GM12864 (cell line): ENCODE results near the gene RPS6KA5.

Experiments
- DNase-seq: peaks from one replicate; pipeline ENCODE4 v3.0.0-alpha.2; 2011; ENCODE audit warnings: low read depth
- H3K4me3 ChIP-seq: 2 replicates; pipeline ENCODE4 v1.5.1; 2011; ENCODE audit warnings: mild to moderate bottlenecking, low read depth, low read length, control low read depth
- CTCF ChIP-seq: IDR thresholded peaks from 2 replicates; pipeline ENCODE4 v1.5.1; 2011; ENCODE audit warnings: low read depth, mild to moderate bottlenecking, moderate library complexity, low read length, control low read depth, inconsistent platforms; ENCODE audit errors: missing control alignments

The RPS6KA5 gene

GRCh38 chr14:90979515-90979914 lies 80.9 kb downstream of the RPS6KA5 start:
- no peak for DNase-seq
- TF ChIP-seq CTCF = no peak

DNA sequence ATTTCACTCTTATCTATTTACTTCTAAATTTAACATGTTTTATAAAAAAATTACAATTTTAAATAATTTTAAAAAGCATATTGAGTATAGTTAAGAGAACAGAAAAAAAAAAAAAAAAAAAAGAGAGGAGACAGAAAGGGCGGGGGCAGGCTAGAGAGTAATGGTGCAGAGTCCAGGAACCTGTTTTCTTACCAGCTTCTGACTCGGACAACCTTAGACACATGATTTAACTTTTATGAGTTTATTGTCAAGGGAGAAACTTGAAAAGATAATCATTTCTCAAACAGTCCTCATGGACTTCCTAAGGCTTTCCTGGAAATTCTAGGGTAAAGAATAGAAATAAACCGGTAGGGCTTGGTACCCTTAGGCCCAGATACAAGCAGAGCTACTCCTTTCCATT lies 84.3 kb downstream of the RPS6KA5 start:
- no peak overlapping the region for H3K4me3 ChIP-seq
- no peak for TF ChIP-seq CTCF
- DNase-seq = no peak

More at GRCh38 chr14:90979515-90979914, 80.9 kb downstream of the RPS6KA5 start:
- no peak overlapping the region for H3K4me3 ChIP-seq

DNA sequence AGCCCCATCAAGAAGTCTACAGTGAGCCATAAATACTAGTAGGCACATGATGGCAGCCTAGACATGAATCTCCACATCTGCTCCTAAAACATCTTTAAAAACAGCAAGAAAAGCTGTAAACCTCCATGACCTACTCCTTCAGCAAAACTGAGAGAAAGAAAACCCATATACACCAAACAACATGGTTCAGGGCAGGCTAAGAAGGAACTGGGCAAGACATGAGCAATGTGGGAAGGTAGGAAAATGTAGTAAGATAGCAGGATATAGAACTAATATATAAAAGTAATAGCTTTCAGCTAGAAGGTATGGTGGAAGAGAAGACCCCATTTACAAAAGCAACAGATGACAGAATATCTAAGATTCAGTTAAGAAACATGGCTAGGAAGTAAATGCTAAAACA lies 88.8 kb downstream of the RPS6KA5 start:
- DNase-seq = no peak
- no peak for TF ChIP-seq CTCF
- H3K4me3 ChIP-seq = no peak overlapping the region

DNA sequence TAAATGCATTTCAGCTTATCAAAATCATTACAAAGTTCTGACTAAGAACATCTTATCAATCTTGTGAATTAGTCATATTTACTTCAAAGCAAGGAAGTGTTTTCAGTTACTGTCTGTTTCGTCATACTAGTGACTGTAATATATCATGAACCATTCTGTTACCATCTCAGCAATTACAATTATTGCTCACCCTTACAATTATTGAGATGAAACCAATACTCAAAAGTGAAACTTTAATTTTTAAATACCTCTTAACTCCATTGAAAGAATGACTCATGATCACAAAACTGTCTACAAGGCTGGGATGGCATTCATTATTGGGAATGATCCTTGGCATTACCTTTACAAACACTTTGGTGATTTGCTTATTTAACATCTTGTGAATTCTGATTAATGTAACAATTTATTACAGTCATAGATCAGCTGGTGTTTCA lies 90.3 kb downstream of the RPS6KA5 start:
- no peak for DNase-seq
- TF ChIP-seq CTCF = no peak
- H3K4me3 ChIP-seq = no peak overlapping the region

DNA sequence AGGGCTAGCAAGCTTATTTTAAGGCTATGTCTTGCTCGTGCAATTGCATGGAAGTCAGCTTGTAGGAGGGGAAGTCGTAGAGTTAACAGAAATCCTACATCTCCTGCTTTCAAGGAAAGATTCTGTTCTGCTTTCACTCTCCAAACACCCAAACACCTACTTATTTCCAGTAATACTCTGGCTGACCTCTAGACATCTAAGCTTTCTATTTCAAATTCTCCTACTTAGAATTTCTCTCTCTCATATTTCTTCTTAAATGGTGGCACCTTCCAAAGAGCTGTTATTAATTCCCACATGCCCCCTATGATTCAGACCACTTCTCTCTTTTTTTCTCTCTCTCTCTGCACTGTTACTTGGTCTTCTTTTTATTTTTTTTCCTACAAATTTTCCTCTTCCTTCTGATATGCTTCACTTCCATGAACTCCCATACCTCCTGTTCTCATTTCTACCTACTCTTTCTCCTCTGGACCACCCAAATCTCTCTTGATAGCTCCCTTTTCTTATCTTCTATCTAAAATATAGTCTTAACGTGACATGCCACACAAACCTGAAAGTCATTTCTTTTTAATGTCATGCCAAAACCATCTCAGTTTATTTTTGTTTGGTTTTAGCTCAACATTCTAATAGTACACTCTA lies 90.8 kb downstream of the RPS6KA5 start:
- no peak overlapping the region for H3K4me3 ChIP-seq
- TF ChIP-seq CTCF = no peak
- no peak for DNase-seq

GRCh38 chr14:90968025-90968424 lies 92.4 kb downstream of the RPS6KA5 start:
- H3K4me3 ChIP-seq = no peak overlapping the region
- TF ChIP-seq CTCF = no peak
- no peak for DNase-seq

GRCh38 chr14:90966493-90966892 lies 93.9 kb downstream of the RPS6KA5 start:
- no peak for DNase-seq
- no peak overlapping the region for H3K4me3 ChIP-seq
- TF ChIP-seq CTCF = no peak
